Coronary artery (tissue), 2 donors: Measurements from ENCODE around the gene RNPEPL1.

ENCODE experiments used
- DNase-seq: peaks from one replicate; pipeline ENCODE4 v3.0.0-alpha.2; 2017; ENCODE audit warnings: low spot score
- H3K27ac ChIP-seq, 2 donors: fragments of 200-600 bp; sonication (generic); one replicate each; pipeline ENCODE4 v1.5.1; 2016 to 2019
- H3K4me3 ChIP-seq: fragments of 200-600 bp; sonication (generic); 2 replicates; pipeline ENCODE4 v1.5.1; 2016; ENCODE audit warnings: mild to moderate bottlenecking, moderate library complexity
- CTCF ChIP-seq: fragments of 200-600 bp; sonication (generic); IDR thresholded peaks from one replicate; pipeline ENCODE4 v1.5.1; 2019; ENCODE audit warnings: antibody characterized with exemption

The RNPEPL1 gene

GRCh38 chr2:240579071-240579762 is 10.9 kb downstream of the RNPEPL1 start:
- no peak for TF ChIP-seq CTCF
- DNase-seq = no peak
- H3K27ac ChIP-seq = peak overlapping the region; percentile 57 to 78
- H3K4me3 ChIP-seq = no peak overlapping the region

GRCh38 chr2:240579771-240580614 is 11.7 kb downstream of the RNPEPL1 start:
- no peak for DNase-seq
- Histone ChIP-seq H3K27ac (peak overlapping the region; percentile 57 to 81), H3K4me3 (no peak overlapping the region)
- TF ChIP-seq CTCF = no peak

- H3K27ac ChIP-seq = no peak overlapping the region
- no peak overlapping the region for H3K4me3 ChIP-seq
- TF ChIP-seq CTCF = no peak
- DNase-seq = no peak
Observed at GRCh38 chr2:240581811-240582210, 13.5 kb downstream of the RNPEPL1 start.

GRCh38 chr2:240582781-240583180 is 14.5 kb downstream of the RNPEPL1 start:
- TF ChIP-seq CTCF = no peak
- no peak for DNase-seq
- Histone ChIP-seq H3K27ac (no peak overlapping the region), H3K4me3 (no peak overlapping the region)

- no peak for DNase-seq
- no peak overlapping the region for H3K27ac ChIP-seq
Observed at GRCh38 chr2:240583774-240584173, 15.5 kb downstream of the RNPEPL1 start.

GRCh38 chr2:240584486-240585031 is 16.3 kb downstream of the RNPEPL1 start:
- TF ChIP-seq CTCF = no peak
- Histone ChIP-seq H3K4me3 (no peak overlapping the region), H3K27ac (no peak overlapping the region)
- DNase-seq = no peak

More at GRCh38 chr2:240583774-240584173, 15.5 kb downstream of the RNPEPL1 start:
- TF ChIP-seq CTCF = no peak
- no peak overlapping the region for H3K4me3 ChIP-seq
